IMR-90 (cell line): ENCODE measurements around the gene SHROOM1. TPM values are rescaled to one million over a fixed set of nuclear protein-coding genes. Genes with fewer than 3 reads are reported as not detected.
A peak's percentile ranks its signal among the peaks of the same experiment; 100 is the strongest.

Experiments used
- ATAC-seq: fragments of 200-7000 bp; cut with Tn5 transposase; 2 replicates; pipeline ENCODE4 v1.9.1; 2020; ENCODE audit warnings: low read depth, mild to moderate bottlenecking, moderate library complexity
- BruUV-seq: library from RNA; stranded (reverse); fragments of 400-500 nt; replicated peaks from 2 replicates; lab custom pipeline; 2021; lab: Mats Ljungman, UMichigan
- CTCF ChIA-PET: fragments of 300-600 bp; formaldehyde crosslinking; extraction: SDS; loops from one replicate; lab custom pipeline; 2021; ENCODE audit warnings: antibody characterized with exemption; lab: Yijun Ruan, JAX
- POLR2A ChIA-PET: fragments of 300-600 bp; sonication (Branson Sonifier 250); formaldehyde crosslinking; loops from one replicate; lab custom pipeline; 2022; ENCODE audit warnings: antibody characterized with exemption; ENCODE audit not compliant: unreplicated experiment; lab: Charles Lee
- DNase-seq: peaks from one replicate; pipeline ENCODE4 v3.0.0; 2013
- H2AFZ ChIP-seq: replicated peaks from 2 replicates; pipeline ENCODE3; 2013; ENCODE audit warnings: low read length, mild to moderate bottlenecking; ENCODE audit not compliant: poor library complexity
- H2AK5ac ChIP-seq: 2 replicates; pipeline ENCODE4 v1.6.1; 2013; ENCODE audit warnings: low read depth, low read length, inconsistent platforms
- H2AK9ac ChIP-seq: replicated peaks from 2 replicates; pipeline ENCODE3; 2013; ENCODE audit warnings: mild to moderate bottlenecking, low read depth, low read length, moderate library complexity; ENCODE audit not compliant: poor library complexity
- H2BK120ac ChIP-seq: 2 replicates; pipeline ENCODE4 v1.6.1; 2013; ENCODE audit warnings: low read depth, low read length, inconsistent platforms
- H2BK15ac ChIP-seq: 3 replicates; pipeline ENCODE4 v1.6.1; 2013; ENCODE audit warnings: low read depth, low read length, inconsistent platforms
- H2BK20ac ChIP-seq: 2 replicates; pipeline ENCODE4 v1.6.1; 2013; ENCODE audit warnings: low read depth, mild to moderate bottlenecking, inconsistent platforms, low read length, moderate library complexity
- H2BK5ac ChIP-seq: 2 replicates; pipeline ENCODE4 v1.6.1; 2013; ENCODE audit warnings: mild to moderate bottlenecking, low read depth, low read length, inconsistent platforms; ENCODE audit not compliant: poor library complexity, severe bottlenecking
- H3K14ac ChIP-seq: replicated peaks from 2 replicates; pipeline ENCODE4 v1.6.1; 2013; ENCODE audit warnings: low read depth, low read length, inconsistent platforms
- H3K18ac ChIP-seq: 2 replicates; pipeline ENCODE4 v1.6.1; 2013; ENCODE audit warnings: low read depth, low read length, control low read depth
- H3K23ac ChIP-seq: 2 replicates; pipeline ENCODE4 v1.6.1; 2013; ENCODE audit warnings: low read depth, low read length, inconsistent platforms
- H3K27ac ChIP-seq: 2 replicates; pipeline ENCODE4 v1.5.1; 2013; ENCODE audit warnings: mild to moderate bottlenecking, control low read depth, low read length; ENCODE audit not compliant: insufficient read depth
- H3K27me3 ChIP-seq: 2 replicates; pipeline ENCODE4 v1.6.1; 2013; ENCODE audit warnings: low read length; ENCODE audit not compliant: control insufficient read depth, insufficient read depth
- H3K36me3 ChIP-seq: 2 replicates; pipeline ENCODE4 v1.6.1; 2013; ENCODE audit warnings: low read length, mixed read lengths; ENCODE audit not compliant: control insufficient read depth, insufficient read depth
- H3K4ac ChIP-seq: 2 replicates; pipeline ENCODE4 v1.6.1; 2013; ENCODE audit warnings: low read depth, low read length, inconsistent platforms
- H3K4me1 ChIP-seq: 2 replicates; pipeline ENCODE4 v1.6.1; 2013; ENCODE audit warnings: low read length, mixed read lengths; ENCODE audit not compliant: control insufficient read depth, insufficient read depth
- H3K4me2 ChIP-seq: 2 replicates; pipeline ENCODE4 v1.6.1; 2013; ENCODE audit warnings: low read depth, mild to moderate bottlenecking, control low read depth, low read length, moderate library complexity
- H3K4me3 ChIP-seq: 2 replicates; pipeline ENCODE4 v1.5.1; 2013; ENCODE audit warnings: low read depth, mild to moderate bottlenecking, control low read depth, low read length, moderate library complexity; ENCODE audit not compliant: insufficient read depth
- H3K56ac ChIP-seq: 2 replicates; pipeline ENCODE4 v1.6.1; 2013; ENCODE audit warnings: low read length, inconsistent platforms; ENCODE audit not compliant: insufficient read depth; ENCODE audit errors: extremely low read depth
- H3K79me1 ChIP-seq, 2 experiments: 2 replicates each; pipeline ENCODE4 v1.6.1; 2013; ENCODE audit warnings: low read length in 2 of 2, inconsistent platforms in 1 of 2, low read depth in 1 of 2
- H3K9ac ChIP-seq: 2 replicates; pipeline ENCODE4 v1.6.1; 2013; ENCODE audit warnings: low read depth, low read length, control low read depth
- H3K9me1 ChIP-seq: 2 replicates; pipeline ENCODE4 v1.6.1; 2013; ENCODE audit warnings: low read length, inconsistent platforms; ENCODE audit not compliant: insufficient read depth
- H3K9me3 ChIP-seq: 2 replicates; pipeline ENCODE4 v1.6.1; 2013; ENCODE audit warnings: low read length; ENCODE audit not compliant: control insufficient read depth, insufficient read depth
- H4K20me1 ChIP-seq: 2 replicates; pipeline ENCODE4 v1.6.1; 2013; ENCODE audit warnings: low read length, inconsistent platforms; ENCODE audit not compliant: insufficient read depth
- H4K5ac ChIP-seq: 2 replicates; pipeline ENCODE4 v1.6.1; 2013; ENCODE audit warnings: mild to moderate bottlenecking, low read depth, low read length, control low read depth
- H4K8ac ChIP-seq, 2 experiments: 2 replicates each; pipeline ENCODE4 v1.6.1; 2013; ENCODE audit warnings: low read depth in 2 of 2, low read length in 2 of 2, control low read depth in 1 of 2, inconsistent platforms in 1 of 2
- H4K91ac ChIP-seq: 2 replicates; pipeline ENCODE4 v1.6.1; 2013; ENCODE audit warnings: low read depth, low read length, inconsistent platforms; ENCODE audit not compliant: insufficient read depth
- CEBPB ChIP-seq: IDR thresholded peaks from 2 replicates; pipeline ENCODE4 v1.6.1; 2012; ENCODE audit warnings: low read depth, low read length, improper control_type of control experiment
- MAZ ChIP-seq: IDR thresholded peaks from 2 replicates; pipeline ENCODE4 v1.6.1; 2012; ENCODE audit warnings: low read depth, mild to moderate bottlenecking, low read length, improper control_type of control experiment, moderate library complexity, borderline replicate concordance
- NFE2L2 ChIP-seq: fragments of 150-350 bp; IDR thresholded peaks from 2 replicates; pipeline ENCODE4 v1.6.1; 2016; ENCODE audit warnings: low read depth, mild to moderate bottlenecking, low read length
- RFX5 ChIP-seq: IDR thresholded peaks from 2 replicates; pipeline ENCODE4 v1.8.0; 2012; ENCODE audit warnings: low read depth, mild to moderate bottlenecking, low read length, moderate library complexity
- WGBS, 2 experiments: methylation state at CpG; one replicate each; pipeline versions ENCODE4 v1.1.5 to v1.1.7; 2013; ENCODE audit warnings: missing lambda C conversion rate in 2 of 2; ENCODE audit not compliant: insufficient read length in 1 of 2; ENCODE audit errors: extremely low coverage in 2 of 2; 5-methylcytosine and 5-hydroxymethylcytosine counted together
- dilution Hi-C: fragments of 300-500 bp; cut with HindIII; formaldehyde crosslinking; loops from one replicate; pipeline ENCODE4 v1.14.3; 2018; ENCODE audit warnings: low sequenced_read_pairs; ENCODE audit not compliant: unreplicated experiment
- in situ Hi-C: fragments of 300-500 bp; cut with MboI; formaldehyde crosslinking; loops from 3 replicates; pipeline ENCODE4 v1.14.3; 2019; ENCODE audit warnings: low sequenced_read_pairs, inconsistent platforms, mixed read lengths
- intact Hi-C: fragments of 100-400 bp; cut with micrococcal nuclease; formaldehyde crosslinking; loops from 2 replicates; pipeline ENCODE4 v1.10.0; 2022
- polyA plus RNA-seq, 3 experiments: library from polyadenylated mRNA; depleted of rRNA; stranded (reverse); fragments of >200 nt; gene quantifications; 2 replicates each; pipeline ENCODE4 v1.2.3, GENCODE V29; 2012; ENCODE audit warnings: low replicate concordance in 1 of 3
- total RNA-seq: library from RNA; depleted of rRNA; stranded (reverse); fragments of >200 nt; gene quantifications from 2 replicates; pipeline ENCODE4 v1.2.3, GENCODE V29; 2012

SHROOM1 gene
- total and polyA plus RNA-seq, 2 of the 4 experiments (the other 2 are of a cell fraction): 1.4 to 6.3 TPM

DNA sequence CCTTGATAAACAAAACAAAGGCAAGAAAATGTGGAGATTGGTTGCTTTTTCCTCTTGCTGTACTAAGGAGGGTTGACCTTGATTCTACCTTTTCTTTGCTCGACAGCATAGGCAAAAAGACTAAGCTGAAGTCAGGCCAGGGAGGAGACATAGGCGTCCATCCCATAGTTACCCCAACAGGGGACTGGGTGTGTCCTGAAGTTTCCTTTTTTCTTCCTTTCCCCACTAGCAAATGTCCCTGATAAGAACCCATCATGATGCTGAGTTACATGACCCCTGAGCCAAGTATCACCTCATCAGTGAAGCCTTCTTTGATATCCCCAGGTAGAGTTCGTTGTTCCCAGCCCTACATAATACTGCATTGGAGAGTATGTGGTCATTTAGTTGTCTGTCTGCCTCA lies 9.9 kb upstream of the SHROOM1 start:
- no TSS peak for BruUV-seq
- ATAC-seq (no peak), DNase-seq (no peak)
- Histone ChIP-seq H3K56ac (peak overlapping the region; percentile 30; the same call in 1 of the 2 replicates), H3K27me3 (no peaks in the 10 kb centered on the region), H3K9me1 (peaks cover 7% of the 10 kb centered on the region), H2BK15ac (peak overlapping the region; percentile 86; the same call in 2 of the 3 replicates), H3K14ac (peak overlapping the region; percentile 86), H3K23ac (peak overlapping the region; percentile 39; the same call in 1 of the 2 replicates), H2BK120ac (peak overlapping the region; percentile 92), H3K79me1 (no peaks in the 10 kb centered on the region), H3K27ac (peak overlapping the region; percentile 95), H4K8ac (peak overlapping the region; percentile 46 to 89), H2AK9ac (peak overlapping the region; percentile 49), H4K20me1 (no peaks in the 10 kb centered on the region), H2BK5ac (peak overlapping the region; percentile 93), H3K9me3 (no peaks in the 10 kb centered on the region), H3K4me3 (no peak overlapping the region), H4K5ac (peak overlapping the region; percentile 95), H3K4me2 (peak overlapping the region; percentile 86), H3K4me1 (peaks cover 19% of the 10 kb centered on the region), H2BK20ac (peak overlapping the region; percentile 83), H3K36me3 (no peaks in the 10 kb centered on the region), H3K4ac (peak overlapping the region; percentile 90), H3K18ac (peak overlapping the region; percentile 92), H2AFZ (peak overlapping the region; percentile 65), H3K9ac (no peak overlapping the region), H2AK5ac (peak overlapping the region; percentile 37; the same call in 1 of the 2 replicates), H4K91ac (peak overlapping the region; percentile 84)
- CTCF ChIA-PET: interaction anchor here (0.7 to 1.0 kb wide), 2 partner anchors 43 to 305 kb away, joined by 3 read pairs; no protein-coding TSS in a partner anchor
- no CpG with 5 or more reads among the region's 3 CpGs for WGBS, 2 experiments
- intact Hi-C loops: no loop called here
- TF ChIP-seq MAZ: no peak
- TF ChIP-seq RFX5: no peak
- no peak for TF ChIP-seq CEBPB
- TF ChIP-seq NFE2L2: no peak
- in situ Hi-C loops: no loop called here
- POLR2A ChIA-PET: interaction anchor here (1.0 kb wide), 1 partner anchor 43 kb away, joined by 3 read pairs; no protein-coding TSS in a partner anchor
- dilution Hi-C loops: no loop called here
